ENCODE results near the gene SSC5D. TPM values are rescaled to one million over a fixed set of nuclear protein-coding genes. Genes with fewer than 3 reads are reported as not detected.

Gene SSC5D
- polyA plus RNA-seq, 1 donor: 4.0 TPM

- H3K4me3 ChIP-seq (ENCODE audit: low read length): no peak overlapping the region
- H3K9me3 ChIP-seq (ENCODE audit: control insufficient read depth, low read depth, low read length): no peaks in the 10 kb centered on the region
- WGBS (ENCODE audit: insufficient coverage, low lambda C conversion rate): 74% methylated on average over 3 of the region's 13 CpGs
- H3K4me1 ChIP-seq (ENCODE audit: control insufficient read depth, insufficient read depth, low read length): peaks cover 10% of the 10 kb centered on the region
- DNase-seq: no peak
- no peak overlapping the region for H3K27ac ChIP-seq (ENCODE audit: low read length)
- no peaks in the 10 kb centered on the region for H3K36me3 ChIP-seq (ENCODE audit: control insufficient read depth, insufficient read depth, low read length)
- H3K27me3 ChIP-seq (ENCODE audit: control insufficient read depth, insufficient read depth, low read length): peaks cover 22% of the 10 kb centered on the region
Observed at GRCh38 chr19:55552620-55553019, 64.4 kb downstream of the SSC5D start.

GRCh38 chr19:55553217-55554182 lies 65.3 kb downstream of the SSC5D start:
- Histone ChIP-seq H3K4me3 (ENCODE audit: low read length) (no peak overlapping the region), H3K27ac (ENCODE audit: low read length) (no peak overlapping the region), H3K27me3 (ENCODE audit: control insufficient read depth, insufficient read depth, low read length) (peaks cover 22% of the 10 kb centered on the region), H3K36me3 (ENCODE audit: control insufficient read depth, insufficient read depth, low read length) (no peaks in the 10 kb centered on the region), H3K4me1 (ENCODE audit: control insufficient read depth, insufficient read depth, low read length) (peaks cover 10% of the 10 kb centered on the region), H3K9me3 (ENCODE audit: control insufficient read depth, low read depth, low read length) (no peaks in the 10 kb centered on the region)
- no peak for DNase-seq
- WGBS (ENCODE audit: insufficient coverage, low lambda C conversion rate): 32% methylated on average over 6 of the region's 13 CpGs

- H3K27me3 ChIP-seq (ENCODE audit: control insufficient read depth, insufficient read depth, low read length): peaks cover 22% of the 10 kb centered on the region
- no peaks in the 10 kb centered on the region for H3K36me3 ChIP-seq (ENCODE audit: control insufficient read depth, insufficient read depth, low read length)
- H3K9me3 ChIP-seq (ENCODE audit: control insufficient read depth, low read depth, low read length): no peaks in the 10 kb centered on the region
- no peak overlapping the region for H3K4me3 ChIP-seq (ENCODE audit: low read length)
- H3K4me1 ChIP-seq (ENCODE audit: control insufficient read depth, insufficient read depth, low read length): peaks cover 10% of the 10 kb centered on the region
- DNase-seq: no peak
- no CpG with 5 or more reads among the region's 9 CpGs for WGBS (ENCODE audit: insufficient coverage, low lambda C conversion rate)
- H3K27ac ChIP-seq (ENCODE audit: low read length): no peak overlapping the region
Observed at GRCh38 chr19:55554302-55554701, 66.1 kb downstream of the SSC5D start.

- Histone ChIP-seq H3K4me1 (ENCODE audit: control insufficient read depth, insufficient read depth, low read length) (peaks cover 6% of the 10 kb centered on the region), H3K27ac (ENCODE audit: low read length) (no peak overlapping the region), H3K27me3 (ENCODE audit: control insufficient read depth, insufficient read depth, low read length) (peaks cover 21% of the 10 kb centered on the region), H3K4me3 (ENCODE audit: low read length) (no peak overlapping the region), H3K9me3 (ENCODE audit: control insufficient read depth, low read depth, low read length) (no peaks in the 10 kb centered on the region), H3K36me3 (ENCODE audit: control insufficient read depth, insufficient read depth, low read length) (no peaks in the 10 kb centered on the region)
- no CpG with 5 or more reads among the region's 8 CpGs for WGBS (ENCODE audit: insufficient coverage, low lambda C conversion rate)
- DNase-seq: no peak
Observed at GRCh38 chr19:55554741-55555152, 66.5 kb downstream of the SSC5D start.

- DNase-seq: no peak
- Histone ChIP-seq H3K4me3 (ENCODE audit: low read length) (no peak overlapping the region), H3K36me3 (ENCODE audit: control insufficient read depth, insufficient read depth, low read length) (no peaks in the 10 kb centered on the region), H3K4me1 (ENCODE audit: control insufficient read depth, insufficient read depth, low read length) (peaks cover 18% of the 10 kb centered on the region), H3K9me3 (ENCODE audit: control insufficient read depth, low read depth, low read length) (peaks cover 4% of the 10 kb centered on the region), H3K27me3 (ENCODE audit: control insufficient read depth, insufficient read depth, low read length) (peaks cover 4% of the 10 kb centered on the region), H3K27ac (ENCODE audit: low read length) (no peak overlapping the region)
- WGBS (ENCODE audit: insufficient coverage, low lambda C conversion rate): no CpG with 5 or more reads among the region's 9 CpGs
Observed at GRCh38 chr19:55559684-55560083, 71.4 kb downstream of the SSC5D start.

GRCh38 chr19:55563261-55563690 lies 75.0 kb downstream of the SSC5D start:
- Histone ChIP-seq H3K27me3 (ENCODE audit: control insufficient read depth, insufficient read depth, low read length) (peaks cover 4% of the 10 kb centered on the region), H3K36me3 (ENCODE audit: control insufficient read depth, insufficient read depth, low read length) (no peaks in the 10 kb centered on the region), H3K9me3 (ENCODE audit: control insufficient read depth, low read depth, low read length) (peaks cover 7% of the 10 kb centered on the region), H3K27ac (ENCODE audit: low read length) (peak overlapping the region; percentile 33), H3K4me3 (ENCODE audit: low read length) (no peak overlapping the region), H3K4me1 (ENCODE audit: control insufficient read depth, insufficient read depth, low read length) (peaks cover 21% of the 10 kb centered on the region)
- DNase-seq: peak in 1 of 2 donors; percentile 63
- 23% methylated on average over 5 of the region's 12 CpGs for WGBS (ENCODE audit: insufficient coverage, low lambda C conversion rate)

- DNase-seq: no peak
- Histone ChIP-seq H3K36me3 (ENCODE audit: control insufficient read depth, insufficient read depth, low read length) (no peaks in the 10 kb centered on the region), H3K4me3 (ENCODE audit: low read length) (no peak overlapping the region), H3K27ac (ENCODE audit: low read length) (no peak overlapping the region), H3K4me1 (ENCODE audit: control insufficient read depth, insufficient read depth, low read length) (peaks cover 21% of the 10 kb centered on the region), H3K27me3 (ENCODE audit: control insufficient read depth, insufficient read depth, low read length) (no peaks in the 10 kb centered on the region), H3K9me3 (ENCODE audit: control insufficient read depth, low read depth, low read length) (peaks cover 7% of the 10 kb centered on the region)
- 30% methylated on average over 2 of the region's 9 CpGs for WGBS (ENCODE audit: insufficient coverage, low lambda C conversion rate)
Observed at GRCh38 chr19:55566823-55567222, 78.6 kb downstream of the SSC5D start.

GRCh38 chr19:55567708-55568328 lies 79.6 kb downstream of the SSC5D start:
- Histone ChIP-seq H3K27ac (ENCODE audit: low read length) (no peak overlapping the region), H3K27me3 (ENCODE audit: control insufficient read depth, insufficient read depth, low read length) (no peaks in the 10 kb centered on the region), H3K36me3 (ENCODE audit: control insufficient read depth, insufficient read depth, low read length) (no peaks in the 10 kb centered on the region), H3K9me3 (ENCODE audit: control insufficient read depth, low read depth, low read length) (peaks cover 7% of the 10 kb centered on the region), H3K4me1 (ENCODE audit: control insufficient read depth, insufficient read depth, low read length) (peaks cover 20% of the 10 kb centered on the region), H3K4me3 (ENCODE audit: low read length) (no peak overlapping the region)
- no peak for DNase-seq

Other genes starting within 250 kb of the SSC5D start
- 65.1 TPM for gene PPP6R1, start 229.4 kb upstream of the SSC5D start, polyA plus RNA-seq
- gene HSPBP1, start 208.3 kb upstream of the SSC5D start, polyA plus RNA-seq: 29.4 TPM
- 9.7 TPM for gene BRSK1, start 204.4 kb upstream of the SSC5D start, polyA plus RNA-seq
- gene TMEM150B, start 163.1 kb upstream of the SSC5D start, polyA plus RNA-seq: 71.4 TPM
- gene KMT5C, start 148.6 kb upstream of the SSC5D start, polyA plus RNA-seq: 21.5 TPM
- 1.3 TPM for gene COX6B2, start 133.7 kb upstream of the SSC5D start, polyA plus RNA-seq
- gene GARIN5B, start 125.2 kb upstream of the SSC5D start, polyA plus RNA-seq: 0.03 TPM
- 0.66 TPM for gene IL11, start 118.0 kb upstream of the SSC5D start, polyA plus RNA-seq
- 0.93 TPM for gene TMEM190, start 111.6 kb upstream of the SSC5D start, polyA plus RNA-seq
- 8.7 TPM for gene TMEM238, start 104.1 kb upstream of the SSC5D start, polyA plus RNA-seq
- gene RPL28, start 102.5 kb upstream of the SSC5D start, polyA plus RNA-seq: 2,127 TPM
- gene UBE2S, start 80.6 kb upstream of the SSC5D start, polyA plus RNA-seq: 29.9 TPM
- gene SHISA7, start 45.1 kb upstream of the SSC5D start, polyA plus RNA-seq: 1.1 TPM
- gene ISOC2, start 26.8 kb upstream of the SSC5D start, polyA plus RNA-seq: 30.4 TPM
- not detected for gene C19orf85, start 23.7 kb upstream of the SSC5D start, polyA plus RNA-seq
- 5.6 TPM for gene ZNF628, start 11.8 kb upstream of the SSC5D start, polyA plus RNA-seq
- gene NAT14, start 3.2 kb upstream of the SSC5D start, polyA plus RNA-seq: 14.0 TPM
- 0.66 TPM for gene SBK2, start 48.7 kb downstream of the SSC5D start, polyA plus RNA-seq
- gene SBK3, start 57.1 kb downstream of the SSC5D start, polyA plus RNA-seq: 0.15 TPM
- 14.9 TPM for gene ZNF579, start 92.4 kb downstream of the SSC5D start, polyA plus RNA-seq
- gene FIZ1, start 111.1 kb downstream of the SSC5D start, polyA plus RNA-seq: 13.9 TPM
- 18.9 TPM for gene ZNF524, start 111.9 kb downstream of the SSC5D start, polyA plus RNA-seq
- 10.4 TPM for gene ZNF865, start 117.2 kb downstream of the SSC5D start, polyA plus RNA-seq
- gene ZNF784, start 136.1 kb downstream of the SSC5D start, polyA plus RNA-seq: 15.6 TPM
- gene ZNF580, start 152.6 kb downstream of the SSC5D start, polyA plus RNA-seq: 31.3 TPM
- 29.1 TPM for gene ZNF581, start 155.2 kb downstream of the SSC5D start, polyA plus RNA-seq
- gene CCDC106, start 159.8 kb downstream of the SSC5D start, polyA plus RNA-seq: 11.6 TPM
- gene U2AF2, start 166.6 kb downstream of the SSC5D start, polyA plus RNA-seq: 167 TPM
- gene EPN1, start 186.8 kb downstream of the SSC5D start, polyA plus RNA-seq: 153 TPM
- gene NLRP9, start 250.0 kb downstream of the SSC5D start, polyA plus RNA-seq: not detected